Ishikawa (cell line): ENCODE measurements around the gene NHLRC4.

Experiments
- CEBPB ChIP-seq: IDR thresholded peaks from 2 replicates; pipeline ENCODE4 v1.6.1; 2012
- CREB1 ChIP-seq: IDR thresholded peaks from 2 replicates; pipeline ENCODE4 v1.6.1; 2012; ENCODE audit warnings: low read depth
- EGR1 ChIP-seq: IDR thresholded peaks from 2 replicates; pipeline ENCODE4 v1.6.1; 2012
- FOXM1 ChIP-seq: IDR thresholded peaks from 2 replicates; pipeline ENCODE4 v1.6.1; 2012; ENCODE audit warnings: low read depth, borderline replicate concordance
- RAD21 ChIP-seq: IDR thresholded peaks from 2 replicates; pipeline ENCODE4 v1.6.1; 2012; ENCODE audit warnings: low read depth
- REST ChIP-seq: IDR thresholded peaks from 2 replicates; pipeline ENCODE4 v1.6.1; 2012; ENCODE audit warnings: low read depth, mild to moderate bottlenecking
- TAF1 ChIP-seq: IDR thresholded peaks from 2 replicates; pipeline ENCODE4 v1.6.1; 2012; ENCODE audit warnings: low read depth, mild to moderate bottlenecking
- YY1 ChIP-seq: IDR thresholded peaks from 2 replicates; pipeline ENCODE4 v1.6.1; 2012; ENCODE audit warnings: low read depth

GRCh38 chr16:559021-559380, 7.8 kb upstream of the NHLRC4 start:
- TF ChIP-seq EGR1 (no peak), REST (no peak), FOXM1 (no peak), CEBPB (no peak), TAF1 (no peak), YY1 (no peak), CREB1 (no peak), RAD21 (no peak)
